Measurements from ENCODE around the gene IQSEC1.

Gene IQSEC1

GRCh38 chr3:12924437-12924836 lies 148.8 kb downstream of the IQSEC1 start:
- Histone ChIP-seq H3K36me3 (ENCODE audit: control insufficient read depth, insufficient read depth, low read length) (peaks cover 13% of the 10 kb centered on the region), H3K27ac (ENCODE audit: low read length) (no peak overlapping the region), H3K4me3 (ENCODE audit: low read length) (no peak overlapping the region), H3K9me3 (ENCODE audit: control insufficient read depth, insufficient read depth, low read length) (no peaks in the 10 kb centered on the region), H3K27me3 (ENCODE audit: control insufficient read depth, insufficient read depth, low read length) (no peaks in the 10 kb centered on the region), H3K4me1 (ENCODE audit: control insufficient read depth, insufficient read depth, low read length) (no peaks in the 10 kb centered on the region; the same call in 1 of the 2 replicates)
- WGBS (ENCODE audit: insufficient coverage, insufficient read length) = no CpG with 5 or more reads among the region's 22 CpGs
- DNase-seq (ENCODE audit: low read depth, low spot score) = no peak

DNA sequence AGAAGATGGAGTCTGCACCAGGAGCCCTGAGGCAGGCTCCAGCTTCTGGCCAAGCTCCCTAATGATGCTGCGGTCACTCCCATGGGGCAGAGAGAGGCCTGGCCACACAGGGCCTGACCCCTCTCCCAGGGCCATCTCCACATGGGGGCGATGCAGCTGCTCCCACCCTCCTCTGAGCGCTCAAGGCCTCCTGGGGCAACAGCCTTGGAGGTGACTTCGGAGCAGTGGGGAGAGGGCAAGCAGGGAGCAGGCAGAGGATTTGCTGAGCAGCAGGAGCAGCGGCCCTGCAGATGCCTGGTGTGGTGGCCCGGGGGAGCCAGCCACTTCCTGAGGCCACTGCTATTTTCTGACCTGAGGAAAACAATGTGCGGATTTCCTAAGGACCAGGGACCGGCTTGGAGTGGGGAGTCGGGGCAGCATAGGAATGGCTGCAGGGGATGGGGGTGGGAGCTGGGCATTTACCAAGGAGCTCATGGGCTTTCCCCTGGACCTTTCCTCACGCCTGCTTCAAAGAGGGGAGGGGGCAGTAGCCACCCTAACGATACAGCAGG lies 150.3 kb downstream of the IQSEC1 start:
- Histone ChIP-seq H3K27me3 (ENCODE audit: control insufficient read depth, insufficient read depth, low read length) (no peaks in the 10 kb centered on the region), H3K27ac (ENCODE audit: low read length) (no peak overlapping the region), H3K9me3 (ENCODE audit: control insufficient read depth, insufficient read depth, low read length) (no peaks in the 10 kb centered on the region), H3K4me1 (ENCODE audit: control insufficient read depth, insufficient read depth, low read length) (no peaks in the 10 kb centered on the region; the same call in 1 of the 2 replicates), H3K4me3 (ENCODE audit: low read length) (no peak overlapping the region), H3K36me3 (ENCODE audit: control insufficient read depth, insufficient read depth, low read length) (peaks cover 13% of the 10 kb centered on the region)
- DNase-seq (ENCODE audit: low read depth, low spot score) = no peak
- no CpG with 5 or more reads among the region's 11 CpGs for whole genome bisulfite sequencing (ENCODE audit: insufficient coverage, insufficient read length)

DNA sequence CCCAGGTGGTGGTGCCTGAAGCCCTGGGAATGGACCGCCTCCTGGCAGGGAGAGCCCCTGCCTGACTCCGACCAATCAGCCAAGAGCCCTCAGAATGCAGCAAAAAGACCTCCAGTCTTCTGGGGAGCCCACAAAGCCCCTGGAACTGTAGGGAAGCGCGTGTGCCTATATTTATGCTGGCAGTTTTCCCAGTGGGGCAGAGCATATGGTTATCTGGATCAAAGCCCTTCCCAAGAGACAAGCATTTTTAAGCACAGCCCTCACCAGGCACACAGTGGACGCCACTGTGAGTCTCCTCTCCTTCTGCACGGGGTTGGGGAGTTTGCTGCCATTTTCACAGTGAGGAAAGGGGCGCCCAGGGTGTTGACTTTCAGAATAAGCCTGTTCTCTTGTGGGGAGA lies 150.9 kb downstream of the IQSEC1 start:
- no peak for DNase-seq (ENCODE audit: low read depth, low spot score)
- Histone ChIP-seq H3K27ac (ENCODE audit: low read length) (no peak overlapping the region), H3K36me3 (ENCODE audit: control insufficient read depth, insufficient read depth, low read length) (peaks cover 13% of the 10 kb centered on the region), H3K27me3 (ENCODE audit: control insufficient read depth, insufficient read depth, low read length) (no peaks in the 10 kb centered on the region), H3K9me3 (ENCODE audit: control insufficient read depth, insufficient read depth, low read length) (no peaks in the 10 kb centered on the region), H3K4me1 (ENCODE audit: control insufficient read depth, insufficient read depth, low read length) (no peaks in the 10 kb centered on the region; the same call in 1 of the 2 replicates), H3K4me3 (ENCODE audit: low read length) (no peak overlapping the region)
- WGBS (ENCODE audit: insufficient coverage, insufficient read length) = no CpG with 5 or more reads among the region's 7 CpGs

DNA sequence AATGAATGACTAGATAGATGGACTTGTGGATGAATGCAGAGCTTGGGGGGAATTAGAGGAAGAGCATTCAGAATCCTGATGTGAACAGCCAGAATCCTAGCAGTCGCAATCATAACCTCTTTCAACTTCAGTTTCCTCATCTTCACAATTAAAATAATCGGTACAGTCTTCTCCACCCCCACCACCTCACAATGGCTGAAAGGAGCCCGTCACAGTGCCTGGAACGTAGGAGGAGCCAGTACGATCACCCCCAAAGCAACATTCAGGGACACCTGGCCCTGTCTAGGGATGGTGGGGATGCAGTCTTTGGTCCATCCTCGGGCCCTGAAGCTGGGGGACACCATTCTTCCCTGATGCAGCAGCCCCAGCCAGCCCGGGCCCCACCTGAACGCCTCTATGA lies 151.5 kb downstream of the IQSEC1 start:
- peaks cover 13% of the 10 kb centered on the region for H3K36me3 ChIP-seq (ENCODE audit: control insufficient read depth, insufficient read depth, low read length)
- no peaks in the 10 kb centered on the region for H3K27me3 ChIP-seq (ENCODE audit: control insufficient read depth, insufficient read depth, low read length)
- DNase-seq (ENCODE audit: low read depth, low spot score) = no peak
- H3K4me1 ChIP-seq (ENCODE audit: control insufficient read depth, insufficient read depth, low read length) = no peaks in the 10 kb centered on the region; the same call in 1 of the 2 replicates
- WGBS (ENCODE audit: insufficient coverage, insufficient read length) = no CpG with 5 or more reads among the region's 8 CpGs
- no peaks in the 10 kb centered on the region for H3K9me3 ChIP-seq (ENCODE audit: control insufficient read depth, insufficient read depth, low read length)
- no peak overlapping the region for H3K27ac ChIP-seq (ENCODE audit: low read length)
- H3K4me3 ChIP-seq (ENCODE audit: low read length) = no peak overlapping the region

- no CpG with 5 or more reads among the region's 9 CpGs for WGBS (ENCODE audit: insufficient coverage, insufficient read length)
- no peak for DNase-seq (ENCODE audit: low read depth, low spot score)
- no peak overlapping the region for H3K27ac ChIP-seq (ENCODE audit: low read length)
- H3K9me3 ChIP-seq (ENCODE audit: control insufficient read depth, insufficient read depth, low read length) = no peaks in the 10 kb centered on the region
- H3K4me1 ChIP-seq (ENCODE audit: control insufficient read depth, insufficient read depth, low read length) = no peaks in the 10 kb centered on the region; the same call in 1 of the 2 replicates
- no peaks in the 10 kb centered on the region for H3K27me3 ChIP-seq (ENCODE audit: control insufficient read depth, insufficient read depth, low read length)
- H3K4me3 ChIP-seq (ENCODE audit: low read length) = no peak overlapping the region
- H3K36me3 ChIP-seq (ENCODE audit: control insufficient read depth, insufficient read depth, low read length) = peaks cover 13% of the 10 kb centered on the region
These were observed 152.3 kb downstream of the IQSEC1 start for GRCh38 chr3:12920967-12921366.

- no CpG with 5 or more reads among the region's 10 CpGs for WGBS (ENCODE audit: insufficient coverage, insufficient read length)
- Histone ChIP-seq H3K27ac (ENCODE audit: low read length) (no peak overlapping the region), H3K9me3 (ENCODE audit: control insufficient read depth, insufficient read depth, low read length) (no peaks in the 10 kb centered on the region), H3K36me3 (ENCODE audit: control insufficient read depth, insufficient read depth, low read length) (peaks cover 9% of the 10 kb centered on the region; the same call in 1 of the 2 replicates), H3K27me3 (ENCODE audit: control insufficient read depth, insufficient read depth, low read length) (no peaks in the 10 kb centered on the region), H3K4me3 (ENCODE audit: low read length) (no peak overlapping the region), H3K4me1 (ENCODE audit: control insufficient read depth, insufficient read depth, low read length) (no peaks in the 10 kb centered on the region)
- no peak for DNase-seq (ENCODE audit: low read depth, low spot score)
These were observed 154.0 kb downstream of the IQSEC1 start for GRCh38 chr3:12919205-12919604.

GRCh38 chr3:12918231-12918630 lies 155.0 kb downstream of the IQSEC1 start:
- Histone ChIP-seq H3K27me3 (ENCODE audit: control insufficient read depth, insufficient read depth, low read length) (no peaks in the 10 kb centered on the region), H3K27ac (ENCODE audit: low read length) (no peak overlapping the region), H3K4me1 (ENCODE audit: control insufficient read depth, insufficient read depth, low read length) (no peaks in the 10 kb centered on the region), H3K4me3 (ENCODE audit: low read length) (no peak overlapping the region), H3K36me3 (ENCODE audit: control insufficient read depth, insufficient read depth, low read length) (peaks cover 6% of the 10 kb centered on the region; the same call in 1 of the 2 replicates), H3K9me3 (ENCODE audit: control insufficient read depth, insufficient read depth, low read length) (no peaks in the 10 kb centered on the region)
- no CpG with 5 or more reads among the region's 3 CpGs for WGBS (ENCODE audit: insufficient coverage, insufficient read length)
- no peak for DNase-seq (ENCODE audit: low read depth, low spot score)

DNA sequence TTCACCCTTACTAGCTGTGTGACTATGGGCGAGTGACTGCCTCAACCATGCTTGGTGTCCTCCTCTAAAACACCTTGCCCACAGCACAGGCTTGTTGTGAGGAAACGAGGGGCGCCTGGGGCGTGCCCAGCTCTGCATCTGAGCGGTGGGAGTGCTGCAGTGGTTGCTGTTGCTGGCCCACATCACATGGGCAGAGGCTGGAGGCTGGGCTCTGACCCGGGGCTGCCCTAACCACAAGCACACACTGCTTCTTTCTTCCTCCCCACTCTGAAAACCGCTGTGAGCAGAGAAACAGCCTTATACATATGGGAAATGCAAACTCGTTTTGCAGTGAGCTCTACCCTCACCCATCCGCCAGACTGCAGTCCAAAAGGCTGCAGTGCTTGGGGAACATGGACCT lies 157.1 kb downstream of the IQSEC1 start:
- no CpG with 5 or more reads among the region's 9 CpGs for WGBS (ENCODE audit: insufficient coverage, insufficient read length)
- H3K27ac ChIP-seq (ENCODE audit: low read length) = no peak overlapping the region
- H3K27me3 ChIP-seq (ENCODE audit: control insufficient read depth, insufficient read depth, low read length) = no peaks in the 10 kb centered on the region
- DNase-seq (ENCODE audit: low read depth, low spot score) = no peak
- no peaks in the 10 kb centered on the region for H3K4me1 ChIP-seq (ENCODE audit: control insufficient read depth, insufficient read depth, low read length)
- no peak overlapping the region for H3K4me3 ChIP-seq (ENCODE audit: low read length)
- peaks cover 9% of the 10 kb centered on the region for H3K36me3 ChIP-seq (ENCODE audit: control insufficient read depth, insufficient read depth, low read length)
- no peaks in the 10 kb centered on the region for H3K9me3 ChIP-seq (ENCODE audit: control insufficient read depth, insufficient read depth, low read length)

DNA sequence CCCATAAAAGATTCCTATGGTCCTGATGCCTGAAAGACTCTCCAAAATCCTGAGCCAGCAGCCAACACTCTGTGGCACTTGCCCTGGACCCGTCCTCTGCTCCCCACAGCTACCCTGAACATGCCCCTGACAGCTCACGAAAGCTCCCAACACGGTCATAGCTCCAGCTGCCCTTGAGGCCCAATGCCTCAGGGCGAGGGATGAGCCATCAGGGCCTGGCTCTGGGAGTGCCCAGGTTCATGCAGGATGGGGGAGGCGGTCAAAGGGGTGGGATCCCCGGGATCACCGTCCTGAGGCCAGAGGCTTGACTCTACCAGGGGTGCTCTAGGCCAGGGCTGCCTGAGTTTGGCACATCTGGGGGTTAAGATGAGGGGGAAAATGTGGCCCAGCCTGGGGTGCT lies 159.1 kb downstream of the IQSEC1 start:
- Histone ChIP-seq H3K9me3 (ENCODE audit: control insufficient read depth, insufficient read depth, low read length) (no peaks in the 10 kb centered on the region), H3K27ac (ENCODE audit: low read length) (no peak overlapping the region), H3K4me1 (ENCODE audit: control insufficient read depth, insufficient read depth, low read length) (no peaks in the 10 kb centered on the region), H3K4me3 (ENCODE audit: low read length) (no peak overlapping the region), H3K36me3 (ENCODE audit: control insufficient read depth, insufficient read depth, low read length) (peaks cover 3% of the 10 kb centered on the region), H3K27me3 (ENCODE audit: control insufficient read depth, insufficient read depth, low read length) (no peaks in the 10 kb centered on the region)
- no peak for DNase-seq (ENCODE audit: low read depth, low spot score)
- WGBS (ENCODE audit: insufficient coverage, insufficient read length) = no CpG with 5 or more reads among the region's 7 CpGs

- Histone ChIP-seq H3K27me3 (ENCODE audit: control insufficient read depth, insufficient read depth, low read length) (no peaks in the 10 kb centered on the region), H3K4me1 (ENCODE audit: control insufficient read depth, insufficient read depth, low read length) (no peaks in the 10 kb centered on the region; the same call in 1 of the 2 replicates), H3K9me3 (ENCODE audit: control insufficient read depth, insufficient read depth, low read length) (no peaks in the 10 kb centered on the region), H3K36me3 (ENCODE audit: control insufficient read depth, insufficient read depth, low read length) (peaks cover 9% of the 10 kb centered on the region), H3K4me3 (ENCODE audit: low read length) (no peak overlapping the region), H3K27ac (ENCODE audit: low read length) (no peak overlapping the region)
- DNase-seq (ENCODE audit: low read depth, low spot score) = no peak
- no CpG with 5 or more reads among the region's 15 CpGs for WGBS (ENCODE audit: insufficient coverage, insufficient read length)
These were observed 161.3 kb downstream of the IQSEC1 start for GRCh38 chr3:12911881-12912415.

Measured in iPS DF 6.9 (cell line).